KMS-11 (cell line): ENCODE measurements around the gene CYP26A1.
A peak's percentile ranks its signal among the peaks of the same experiment; 100 is the strongest.

Experiments used
- H2AFZ ChIP-seq: fragments of 200-600 bp; sonication (generic); 2 replicates; pipeline ENCODE4 v1.6.1; 2016; ENCODE audit warnings: antibody characterized with exemption, mixed run types, low read depth
- H3K27ac ChIP-seq: fragments of 200-600 bp; sonication (generic); 2 replicates; pipeline ENCODE4 v1.6.1; 2016; ENCODE audit warnings: mild to moderate bottlenecking, mixed run types
- H3K27me3 ChIP-seq: fragments of 200-600 bp; sonication (generic); 2 replicates; pipeline ENCODE4 v1.6.1; 2017; ENCODE audit warnings: mild to moderate bottlenecking, low read depth, mixed run types, moderate library complexity; ENCODE audit not compliant: insufficient read depth
- H3K36me3 ChIP-seq: fragments of 200-600 bp; sonication (generic); 2 replicates; pipeline ENCODE4 v1.6.1; 2017; ENCODE audit warnings: mild to moderate bottlenecking, mixed run types; ENCODE audit not compliant: insufficient read depth
- H3K4me1 ChIP-seq: fragments of 200-600 bp; sonication (generic); 2 replicates; pipeline ENCODE4 v1.6.1; 2016; ENCODE audit warnings: mild to moderate bottlenecking, low read depth, mixed run types; ENCODE audit not compliant: poor library complexity, severe bottlenecking
- H3K4me2 ChIP-seq: fragments of 200-600 bp; sonication (generic); 2 replicates; pipeline ENCODE4 v1.7.0; 2016; ENCODE audit warnings: mild to moderate bottlenecking, mixed run types
- H3K4me3 ChIP-seq: fragments of 200-600 bp; sonication (generic); IDR thresholded peaks from 2 replicates; pipeline ENCODE4 v1.6.1; 2017; ENCODE audit warnings: low read depth, low read length, mixed read lengths; ENCODE audit not compliant: insufficient read depth
- H3K79me2 ChIP-seq: fragments of 200-600 bp; sonication (generic); 2 replicates; pipeline ENCODE4 v1.6.1; 2016; ENCODE audit warnings: low read depth, mixed run types; ENCODE audit not compliant: insufficient read depth
- H3K9ac ChIP-seq: fragments of 200-600 bp; sonication (generic); 2 replicates; pipeline ENCODE4 v1.6.1; 2016; ENCODE audit warnings: mild to moderate bottlenecking, mixed run types
- H4K20me1 ChIP-seq: fragments of 200-600 bp; sonication (generic); 2 replicates; pipeline ENCODE4 v1.6.1; 2016; ENCODE audit warnings: mild to moderate bottlenecking, mixed run types; ENCODE audit not compliant: insufficient read depth
- CTCF ChIP-seq: fragments of 200-600 bp; sonication (generic); conservative IDR thresholded peaks from 2 replicates; pipeline ENCODE4 v1.6.1; 2017; ENCODE audit warnings: low read depth, mild to moderate bottlenecking, antibody characterized with exemption, low read length, moderate library complexity, mixed read lengths

CYP26A1 gene

GRCh38 chr10:93106631-93107072 is 33.0 kb downstream of the CYP26A1 start:
- Histone ChIP-seq H3K27me3 (no peaks in the 10 kb centered on the region), H3K4me1 (peaks cover 63% of the 10 kb centered on the region), H3K36me3 (no peaks in the 10 kb centered on the region), H3K27ac (peak overlapping the region; percentile 1; the same call in 1 of the 2 replicates), H3K4me2 (peak overlapping the region; percentile 19; the same call in 1 of the 2 replicates), H3K9ac (no peak overlapping the region), H3K79me2 (no peaks in the 10 kb centered on the region), H4K20me1 (no peaks in the 10 kb centered on the region), H2AFZ (peak overlapping the region; percentile 11; the same call in 1 of the 2 replicates), H3K4me3 (no peak overlapping the region)
- TF ChIP-seq CTCF = no peak

- Histone ChIP-seq H3K79me2 (no peaks in the 10 kb centered on the region), H3K9ac (peak overlapping the region; percentile 26; the same call in 1 of the 2 replicates), H3K27me3 (no peaks in the 10 kb centered on the region), H3K4me2 (peak overlapping the region; percentile 75), H4K20me1 (no peaks in the 10 kb centered on the region), H3K4me3 (no peak overlapping the region), H2AFZ (peak overlapping the region; percentile 30), H3K27ac (peak overlapping the region; percentile 77), H3K36me3 (no peaks in the 10 kb centered on the region), H3K4me1 (peaks cover 85% of the 10 kb centered on the region)
- no peak for TF ChIP-seq CTCF
These were observed 36.9 kb downstream of the CYP26A1 start for GRCh38 chr10:93110472-93111146.

- H3K4me2 ChIP-seq = no peak overlapping the region
- peaks cover 71% of the 10 kb centered on the region for H3K4me1 ChIP-seq
- H3K27me3 ChIP-seq = no peaks in the 10 kb centered on the region
- no peaks in the 10 kb centered on the region for H3K79me2 ChIP-seq
- no peak overlapping the region for H2AFZ ChIP-seq
- H4K20me1 ChIP-seq = no peaks in the 10 kb centered on the region
- no peaks in the 10 kb centered on the region for H3K36me3 ChIP-seq
- no peak overlapping the region for H3K4me3 ChIP-seq
- no peak for TF ChIP-seq CTCF
- H3K9ac ChIP-seq = no peak overlapping the region
- no peak overlapping the region for H3K27ac ChIP-seq
These were observed 39.3 kb downstream of the CYP26A1 start for GRCh38 chr10:93113042-93113441.

GRCh38 chr10:93115661-93116383 is 42.1 kb downstream of the CYP26A1 start:
- peak overlapping the region; percentile 23 for H3K4me2 ChIP-seq
- H2AFZ ChIP-seq = peak overlapping the region; percentile 44; the same call in 1 of the 2 replicates
- no peaks in the 10 kb centered on the region for H4K20me1 ChIP-seq
- H3K79me2 ChIP-seq = no peaks in the 10 kb centered on the region
- no peaks in the 10 kb centered on the region for H3K36me3 ChIP-seq
- H3K9ac ChIP-seq = no peak overlapping the region
- TF ChIP-seq CTCF = peak; percentile 70
- H3K4me1 ChIP-seq = peaks cover 43% of the 10 kb centered on the region
- H3K27me3 ChIP-seq = no peaks in the 10 kb centered on the region
- H3K27ac ChIP-seq = no peak overlapping the region
- no peak overlapping the region for H3K4me3 ChIP-seq
